Ishikawa (cell line): ENCODE results near the gene SASH1.

Experiments
- CEBPB ChIP-seq: IDR thresholded peaks from 2 replicates; pipeline ENCODE4 v1.6.1; 2012
- EGR1 ChIP-seq: IDR thresholded peaks from 2 replicates; pipeline ENCODE4 v1.6.1; 2012
- EP300 ChIP-seq: IDR thresholded peaks from 2 replicates; pipeline ENCODE4 v1.6.1; 2012; ENCODE audit warnings: borderline replicate concordance
- MAX ChIP-seq: IDR thresholded peaks from 2 replicates; pipeline ENCODE4 v1.6.1; 2012
- NFIC ChIP-seq: IDR thresholded peaks from 2 replicates; pipeline ENCODE4 v1.6.1; 2012
- RAD21 ChIP-seq: IDR thresholded peaks from 2 replicates; pipeline ENCODE4 v1.6.1; 2012; ENCODE audit warnings: low read depth
- REST ChIP-seq: IDR thresholded peaks from 2 replicates; pipeline ENCODE4 v1.6.1; 2012; ENCODE audit warnings: low read depth, mild to moderate bottlenecking

GRCh38 chr6:148599967-148600426 is 257.4 kb downstream of the SASH1 start:
- no peak for TF ChIP-seq CEBPB
- no peak for TF ChIP-seq MAX
- TF ChIP-seq EP300: no peak
- TF ChIP-seq REST: no peak
- no peak for TF ChIP-seq NFIC
- TF ChIP-seq EGR1: no peak
- no peak for TF ChIP-seq RAD21
